HS-27A (cell line): ENCODE measurements around the gene EREG.
A peak's percentile ranks its signal among the peaks of the same experiment; 100 is the strongest.
"Not testable (repeated sequence)": the region's sequence is repeated elsewhere in the genome, so short reads cannot be mapped to it uniquely, and the experiment has no call there.

Source experiments
- DNase-seq: peaks from one replicate; pipeline ENCODE4 v3.0.0-alpha.2; 2012; ENCODE audit warnings: low read depth, missing footprints

The EREG gene

DNA sequence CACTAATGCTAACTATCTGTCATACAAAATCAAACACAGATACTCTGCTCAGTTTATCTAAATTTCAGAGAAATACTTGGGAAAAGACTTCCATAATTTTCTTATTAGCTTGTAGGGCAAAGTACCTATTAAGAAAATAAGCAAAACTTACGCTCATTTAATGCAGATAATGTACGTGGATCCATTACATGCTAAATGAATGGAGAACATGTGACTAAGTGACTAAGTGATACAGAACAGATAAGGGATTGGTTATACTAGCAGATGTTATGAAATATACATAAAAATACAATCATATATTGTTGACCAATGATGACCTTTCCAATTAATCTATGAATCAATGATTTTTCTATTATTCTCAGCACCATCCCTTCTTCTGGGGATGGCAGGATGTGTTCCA lies 25.7 kb downstream of the EREG start:
- DNase-seq, result no peak

DNA sequence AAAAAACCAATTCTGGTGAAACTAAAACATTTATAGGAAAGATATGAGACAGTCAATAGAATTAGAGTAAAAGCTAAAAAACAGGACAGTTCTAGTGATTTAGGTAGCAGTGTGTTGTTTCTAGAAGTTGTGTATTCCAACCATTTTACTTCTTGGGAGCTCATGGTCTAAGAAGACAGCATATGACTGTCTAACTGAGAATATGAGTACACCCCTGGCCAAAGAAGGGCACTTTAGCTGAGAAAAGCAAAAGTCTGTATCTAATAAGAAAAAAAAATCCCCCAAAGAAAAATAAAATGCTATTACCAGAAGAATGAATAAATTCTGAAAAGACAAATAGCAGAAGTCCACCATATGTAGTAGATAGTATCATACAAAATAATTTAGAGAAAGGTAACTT lies 26.4 kb downstream of the EREG start:
- DNase-seq, result no peak

DNA sequence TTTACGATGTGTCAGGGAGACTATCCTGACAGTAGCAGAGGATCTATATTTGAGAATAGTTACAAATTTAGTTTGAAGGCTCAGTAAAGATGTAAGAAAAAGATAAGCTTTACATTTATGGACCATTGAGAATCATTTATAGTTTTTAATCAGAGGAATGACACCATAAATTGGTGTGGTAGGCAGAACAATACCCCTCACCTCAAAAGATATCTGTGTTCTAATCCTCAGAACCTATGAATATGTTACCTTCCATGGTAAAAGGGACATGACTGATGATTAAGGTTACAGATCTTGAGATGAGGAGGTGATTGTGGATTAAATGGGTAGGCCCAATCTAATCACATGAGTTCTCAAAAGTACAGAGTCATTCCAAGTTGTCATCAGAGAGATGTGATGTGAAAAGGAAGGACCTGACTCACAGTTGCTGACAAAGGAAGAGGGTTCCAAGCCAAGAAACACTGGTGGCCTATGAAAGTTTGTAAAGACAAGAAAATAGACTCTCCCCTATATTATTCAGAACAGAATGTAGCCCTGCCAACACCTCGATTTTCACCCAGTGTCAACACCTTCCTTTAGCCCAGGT lies 27.0 kb downstream of the EREG start:
- no peak for DNase-seq

DNA sequence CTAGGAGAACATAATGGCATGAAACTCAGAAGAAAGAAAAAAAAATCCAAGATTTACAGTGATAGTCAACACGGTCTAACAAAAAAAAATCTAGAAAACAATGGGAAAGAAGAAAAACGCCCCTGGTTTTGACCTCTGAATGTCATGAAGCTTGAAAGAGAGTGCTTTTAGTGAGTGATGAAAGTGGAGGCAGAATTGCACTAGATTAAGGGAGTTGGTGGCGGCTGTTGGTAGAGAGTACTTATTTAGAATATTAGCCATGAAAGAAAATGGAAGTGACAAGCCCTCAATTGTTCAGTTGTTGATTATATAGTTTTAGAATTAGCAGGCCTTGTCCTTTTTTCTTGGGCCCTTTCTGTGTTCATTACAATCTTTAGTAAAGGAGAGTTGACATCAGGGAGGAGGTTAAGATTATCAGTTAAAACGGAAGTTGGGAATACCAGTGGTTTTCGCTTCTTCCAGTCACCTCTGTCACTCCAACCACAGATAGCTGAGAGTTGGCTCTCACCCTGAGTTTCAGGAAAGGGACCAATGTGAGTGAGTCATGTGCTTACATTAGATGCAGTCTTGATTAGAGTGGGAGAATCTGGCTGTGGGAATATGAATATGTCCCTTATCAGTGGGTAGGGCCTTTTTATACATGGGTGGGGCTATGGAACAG lies 29.7 kb downstream of the EREG start:
- DNase-seq, result peak; percentile 60

DNA sequence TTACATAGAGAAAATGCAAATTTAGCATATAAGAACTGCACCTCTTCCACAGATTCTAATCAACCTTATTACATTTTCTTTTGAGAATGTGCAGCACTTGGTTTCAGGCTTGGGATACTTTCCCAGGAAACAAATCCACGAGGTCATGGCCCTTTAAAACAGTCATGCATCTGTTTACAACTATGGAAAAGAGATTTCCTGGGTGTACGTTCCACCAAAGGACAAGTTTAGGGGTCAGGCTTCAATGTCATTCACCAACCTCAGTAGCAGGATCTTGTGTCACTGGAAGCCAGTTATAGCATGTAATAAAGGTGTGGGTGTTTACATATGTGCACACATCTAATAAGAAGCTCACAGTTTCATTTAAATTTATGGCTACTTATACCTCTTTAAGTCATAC lies 30.7 kb downstream of the EREG start:
- DNase-seq, result no peak

DNA sequence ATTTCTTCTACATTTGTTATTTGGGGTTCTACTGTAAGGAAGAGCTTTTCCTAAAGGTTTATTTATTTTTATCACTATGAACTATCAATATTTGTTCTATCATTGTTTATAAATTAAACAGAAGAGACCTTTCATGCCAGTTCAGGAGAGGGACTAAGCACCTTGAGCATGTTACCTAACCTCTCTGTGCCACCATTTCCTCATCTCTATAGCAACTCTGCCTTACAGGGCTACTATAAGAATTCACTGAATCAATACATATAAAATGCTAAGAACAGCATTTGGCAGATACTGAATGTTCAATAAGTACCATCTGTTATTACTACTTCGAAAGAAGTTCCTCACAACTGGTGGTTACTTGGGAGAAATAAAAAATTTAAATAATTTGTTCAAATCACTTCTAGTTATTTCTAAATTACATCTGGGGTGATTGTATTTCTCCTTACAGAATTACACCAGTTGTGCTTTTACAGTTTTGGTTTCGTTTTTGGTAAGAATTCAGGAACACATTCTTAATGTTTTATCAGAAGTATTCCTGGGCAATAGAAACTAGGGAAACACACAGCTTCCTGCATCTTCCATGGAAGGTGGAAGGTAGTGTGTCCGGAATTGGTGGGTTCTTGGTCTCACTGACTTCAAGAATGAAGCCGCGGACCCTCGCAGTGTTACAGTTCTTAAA lies 32.9 kb downstream of the EREG start:
- DNase-seq, result no peak

DNA sequence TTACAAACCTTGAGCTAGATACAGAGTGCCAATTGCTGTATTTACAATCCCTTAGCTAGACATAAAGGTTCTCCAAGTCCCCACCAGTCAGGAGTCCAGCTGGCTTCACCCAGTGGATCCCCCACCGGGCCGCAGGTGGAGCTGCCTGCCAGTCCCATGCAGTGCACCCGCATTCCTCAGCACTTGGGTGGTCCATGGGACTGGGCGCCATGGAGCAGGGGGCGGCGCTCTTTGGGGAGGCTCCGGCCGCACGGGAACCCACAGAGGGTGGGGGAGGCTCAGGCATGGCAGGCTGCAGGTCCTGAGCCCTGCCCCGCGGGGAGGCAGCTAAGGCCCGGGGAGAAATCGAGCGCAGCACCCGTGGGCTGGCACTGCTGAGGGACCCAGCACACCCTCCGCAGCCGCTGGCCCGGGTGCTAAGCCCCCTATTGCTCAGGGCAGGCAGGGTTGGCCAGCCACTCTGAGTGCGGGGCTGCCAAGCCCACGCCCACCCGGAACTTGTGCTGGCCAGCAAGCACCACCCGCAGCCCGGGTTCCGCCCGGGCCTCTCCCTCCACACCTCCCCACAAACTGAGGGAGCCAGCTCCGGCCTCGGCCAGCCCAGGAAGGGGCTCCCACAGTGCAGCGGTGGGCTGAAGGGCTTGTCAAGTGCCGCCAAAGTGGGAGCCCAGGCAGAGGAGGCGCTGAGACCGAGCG lies 34.1 kb downstream of the EREG start:
- not testable (repeated sequence) for DNase-seq

DNA sequence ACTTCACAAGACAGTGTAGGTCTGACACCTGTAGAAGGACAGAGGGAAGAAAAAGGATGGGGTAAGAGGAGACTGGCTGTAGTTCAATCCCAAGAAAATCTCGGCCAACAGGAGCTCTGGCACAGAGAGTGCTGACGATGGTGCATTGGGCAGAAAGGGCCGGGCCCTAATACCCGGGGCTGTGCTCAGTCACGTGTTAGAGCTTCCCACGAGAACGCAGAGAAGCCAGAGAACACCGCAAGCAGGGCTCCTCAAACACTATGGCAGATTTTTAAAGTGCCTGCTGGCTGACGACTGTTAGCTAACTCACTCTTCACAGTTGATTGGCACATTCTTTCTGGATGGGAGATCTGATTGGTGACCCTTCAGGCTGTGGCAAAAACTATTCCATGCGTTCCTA lies 35.5 kb downstream of the EREG start:
- no peak for DNase-seq

DNA sequence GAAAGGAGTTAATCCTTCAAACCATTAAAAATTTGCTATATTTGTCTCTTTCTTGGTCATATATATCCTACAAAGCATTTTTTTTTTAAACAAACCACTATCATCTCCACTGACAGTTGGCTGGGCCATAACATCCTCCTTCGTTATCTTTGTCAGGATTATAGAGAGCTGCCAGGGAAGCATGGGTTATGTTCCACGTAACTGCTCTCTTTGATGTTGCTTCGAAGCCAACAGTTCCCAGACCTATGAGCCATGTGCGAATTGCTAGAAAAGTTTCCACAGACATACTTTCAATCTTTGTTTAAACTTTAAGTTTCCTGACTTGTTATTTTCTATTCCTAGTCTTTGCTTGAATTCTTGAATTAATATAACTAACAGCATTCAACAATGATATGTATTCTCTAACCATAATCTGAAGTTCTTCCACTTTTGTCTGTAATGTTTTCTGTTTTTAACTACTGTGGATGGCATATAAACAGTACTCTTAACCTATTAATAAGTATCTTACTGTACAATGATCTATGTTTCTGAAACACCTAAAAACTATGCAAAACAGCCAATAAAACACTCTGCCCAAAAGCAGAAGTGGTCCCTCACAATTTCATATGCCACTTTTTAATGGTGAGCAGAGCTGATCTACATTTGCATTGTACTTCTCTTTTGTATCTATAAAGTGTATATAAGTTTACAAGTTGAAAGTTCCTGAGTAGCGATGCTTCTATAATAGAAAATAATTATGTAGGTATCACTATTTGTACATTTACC lies 37.9 kb downstream of the EREG start:
- DNase-seq, result no peak

DNA sequence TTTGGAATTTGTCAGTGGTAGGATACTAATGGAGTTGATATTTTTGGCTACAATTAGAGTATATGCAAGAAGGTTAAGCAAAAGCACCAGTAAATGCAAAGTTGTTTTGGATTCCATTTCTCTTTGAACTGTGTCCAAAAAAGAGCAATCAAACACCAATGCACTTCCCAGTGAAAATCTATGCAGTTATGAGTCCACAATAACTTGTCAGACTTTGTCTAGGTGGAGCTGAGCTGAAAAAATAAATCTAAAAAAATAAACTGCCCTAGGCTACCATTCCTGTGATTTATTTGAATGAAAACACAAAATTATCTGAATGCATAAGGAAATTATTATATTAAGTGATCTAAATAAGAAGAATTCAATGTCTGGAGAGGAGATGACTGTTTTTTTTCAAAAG lies 42.9 kb downstream of the EREG start:
- DNase-seq, result no peak

DNA sequence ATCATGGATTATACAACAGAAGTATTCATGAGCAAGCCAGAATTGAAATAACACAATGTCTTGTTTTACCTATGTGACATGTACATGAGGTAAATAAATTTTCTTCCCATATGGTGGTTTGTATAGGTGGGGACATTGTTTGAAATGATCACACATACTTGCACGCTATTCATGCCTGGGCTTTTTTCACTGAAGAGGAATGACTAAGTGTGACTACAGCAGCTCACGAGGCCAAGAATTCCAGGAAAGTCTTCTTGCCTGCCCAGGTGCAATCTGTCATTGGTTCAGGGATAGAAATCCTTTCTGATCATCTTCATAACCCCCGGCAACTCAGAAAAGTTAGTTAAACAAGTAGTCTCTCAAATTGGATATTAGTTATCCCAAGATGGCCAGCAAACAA lies 43.7 kb downstream of the EREG start:
- DNase-seq, result no peak

DNA sequence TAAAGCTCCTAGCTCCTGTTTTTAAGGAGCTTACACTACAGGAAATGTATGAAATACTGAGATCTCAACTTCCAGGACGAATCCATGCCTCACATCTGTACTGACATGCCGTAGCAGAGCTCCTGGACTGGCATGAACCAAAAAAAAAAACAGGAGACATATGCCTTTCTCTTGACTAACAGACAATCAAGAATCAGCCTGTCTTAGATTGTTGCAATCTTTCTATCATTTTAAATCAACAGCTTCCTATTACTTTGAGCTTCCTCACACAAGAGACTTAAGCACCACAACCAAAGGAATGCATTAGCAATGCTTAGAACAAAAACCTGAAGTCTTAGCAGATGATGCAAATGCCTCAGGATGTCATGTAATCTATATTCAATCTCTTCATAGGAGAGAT lies 45.3 kb downstream of the EREG start:
- no peak for DNase-seq

DNA sequence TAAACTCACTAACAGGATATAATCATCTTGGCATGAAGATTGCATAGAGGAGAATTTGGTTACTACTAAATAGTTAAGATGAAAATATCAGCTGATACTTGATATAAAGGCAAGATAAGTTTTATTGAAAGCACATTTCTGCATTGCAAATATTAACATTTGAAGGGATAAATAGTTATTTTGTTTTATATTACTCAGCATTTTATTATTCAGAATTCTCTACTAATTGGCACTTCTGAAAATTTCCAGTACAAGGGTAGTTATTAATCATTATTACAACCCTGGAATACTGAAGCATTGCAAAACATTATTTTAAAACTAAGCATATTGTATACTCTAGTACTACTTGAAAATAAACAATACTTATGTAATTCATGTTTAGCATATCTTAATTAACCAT lies 47.3 kb downstream of the EREG start:
- DNase-seq, result no peak

DNA sequence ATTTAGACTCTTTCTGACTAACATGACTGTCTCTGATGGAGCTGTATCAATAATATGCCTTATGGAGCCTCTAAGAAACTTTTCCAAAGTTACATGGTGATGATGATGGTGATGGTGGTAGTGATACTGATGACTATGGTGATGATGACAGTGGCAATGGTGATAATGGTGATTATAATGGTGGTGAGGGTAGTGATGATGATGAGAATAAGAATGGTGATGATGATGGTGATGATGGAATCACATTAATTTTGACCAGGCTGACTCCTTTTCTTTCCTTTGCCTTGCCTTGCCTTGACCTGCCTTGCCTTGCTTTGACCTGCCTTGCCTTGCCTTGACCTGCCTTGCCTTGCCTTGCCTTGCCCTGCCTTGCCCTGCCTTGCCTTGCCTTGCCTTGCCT lies 48.3 kb downstream of the EREG start:
- DNase-seq, result no peak

DNA sequence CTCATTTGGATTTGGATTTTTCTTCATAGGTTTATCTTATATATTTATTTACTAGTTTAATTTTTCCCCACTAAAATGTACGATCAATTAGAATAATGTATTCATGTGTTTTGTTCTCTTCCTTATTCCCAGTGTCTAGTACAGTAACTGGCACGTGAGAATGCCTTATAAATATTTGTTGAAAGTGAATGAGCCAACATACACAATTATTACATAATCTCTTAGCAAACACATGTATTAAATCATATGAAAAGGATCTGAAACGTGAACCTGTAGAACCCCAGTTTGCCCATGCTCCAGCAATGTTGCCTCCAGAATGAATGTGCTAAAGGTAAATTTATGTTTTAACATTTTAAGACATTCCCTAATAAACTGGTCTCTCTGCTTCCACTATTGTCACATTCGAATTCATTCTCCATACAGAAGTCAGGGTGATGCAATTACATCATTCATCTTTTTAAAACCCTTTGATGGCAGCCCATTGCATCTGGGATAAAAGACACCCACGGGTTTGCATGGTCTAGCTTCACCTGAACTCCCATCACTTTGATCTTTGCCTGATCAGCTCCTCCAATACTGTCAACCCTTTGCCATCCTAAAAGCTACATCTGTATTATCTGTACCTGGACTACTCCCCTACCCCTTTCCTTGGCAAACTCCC lies 49.3 kb downstream of the EREG start:
- DNase-seq, result no peak

DNA sequence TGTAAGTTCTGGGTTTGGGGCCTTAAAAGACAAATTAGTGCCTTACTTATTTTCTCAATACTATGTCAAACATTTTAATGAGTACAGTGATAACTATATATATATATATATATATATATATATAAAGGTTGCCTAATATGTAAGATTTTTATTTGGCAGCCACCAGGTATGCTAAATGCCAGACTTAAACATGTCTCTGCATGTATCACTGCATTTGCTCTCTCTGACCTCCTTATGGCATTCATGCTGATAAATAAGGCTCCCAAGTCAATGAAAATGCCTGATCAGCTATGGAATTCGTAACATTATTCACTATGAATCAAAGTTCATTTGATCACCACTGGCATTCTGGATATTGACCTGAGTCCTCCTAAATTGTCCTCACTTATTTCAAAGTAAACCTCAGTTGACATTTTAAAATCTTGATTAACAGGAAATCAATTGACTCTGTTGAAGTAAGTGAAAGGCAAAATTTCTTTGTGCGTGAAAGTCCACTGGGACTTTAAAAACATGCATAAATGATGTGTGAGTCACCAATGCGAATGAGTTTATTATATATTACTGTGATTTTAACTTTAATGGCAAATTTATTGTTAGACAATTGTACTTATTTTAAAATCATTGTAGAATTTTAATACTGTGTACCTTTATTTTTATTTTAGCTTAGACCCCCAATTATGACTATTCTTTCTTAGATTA lies 50.8 kb downstream of the EREG start:
- no peak for DNase-seq

DNA sequence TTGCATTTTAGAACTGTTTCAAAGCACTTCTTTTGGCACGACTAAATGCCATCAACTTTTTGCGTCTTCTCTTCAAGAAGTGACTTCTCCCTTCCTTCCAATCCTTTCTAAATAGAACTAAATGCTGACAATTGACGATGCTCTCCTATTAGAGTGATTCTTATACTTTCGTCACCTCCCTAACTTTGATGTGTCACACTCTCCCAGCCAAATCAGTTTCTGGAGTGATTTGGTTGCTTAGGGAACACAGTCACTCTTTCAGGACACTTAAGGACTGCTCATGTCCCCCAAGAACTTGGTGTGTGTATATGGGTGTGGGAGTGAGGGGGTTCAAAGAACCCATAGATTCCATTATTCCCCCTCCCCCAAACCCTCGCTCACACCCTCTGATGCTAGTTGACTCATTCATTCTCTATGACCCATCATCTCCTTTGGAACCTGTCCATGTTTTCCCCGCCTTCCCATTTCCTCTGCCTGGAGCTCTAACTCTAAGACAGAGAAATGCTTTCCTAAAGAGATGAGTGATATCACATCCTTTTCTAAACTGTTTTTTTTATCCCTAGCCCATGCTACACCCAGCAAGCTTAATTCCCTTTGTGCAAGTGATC lies 53.2 kb downstream of the EREG start:
- peak; percentile 80 for DNase-seq

DNA sequence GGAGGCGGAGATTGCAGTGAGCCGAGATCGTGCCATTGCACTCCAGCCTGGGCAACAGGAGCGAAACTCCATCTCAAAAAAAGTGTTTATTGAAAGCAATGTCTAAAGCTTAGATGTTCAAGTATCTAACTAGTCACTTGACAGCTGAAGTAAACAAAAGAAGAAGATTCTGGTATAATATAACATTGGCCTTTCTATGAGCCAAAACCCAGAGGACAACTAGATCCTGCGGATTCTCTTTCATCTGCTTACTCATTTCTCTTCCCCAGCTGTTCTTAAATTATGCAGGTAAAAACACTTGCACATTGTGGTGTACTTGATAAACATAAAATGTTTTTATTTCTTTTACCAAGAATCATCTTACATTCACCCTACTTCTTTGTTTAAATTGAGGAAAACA lies 55.9 kb downstream of the EREG start:
- DNase-seq, result no peak

DNA sequence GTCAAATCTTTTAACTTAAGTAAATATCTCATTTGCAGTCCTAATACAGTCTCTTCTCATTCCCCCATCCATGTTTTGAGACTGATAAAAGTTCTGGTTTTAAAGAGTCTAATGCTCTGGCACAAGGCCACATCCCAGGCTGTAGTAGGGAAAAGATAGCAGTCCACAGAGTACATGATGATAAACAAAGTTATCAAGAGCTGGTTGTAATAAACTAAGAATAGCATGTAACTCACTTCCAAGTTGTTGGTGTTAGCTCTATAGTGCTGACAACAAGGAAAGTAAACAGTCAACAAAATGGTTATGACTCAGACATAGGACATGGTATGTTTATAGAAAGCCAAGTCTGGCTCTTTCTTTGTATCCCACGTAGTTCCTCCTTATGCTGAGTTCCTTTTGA lies 58.2 kb downstream of the EREG start:
- no peak for DNase-seq

DNA sequence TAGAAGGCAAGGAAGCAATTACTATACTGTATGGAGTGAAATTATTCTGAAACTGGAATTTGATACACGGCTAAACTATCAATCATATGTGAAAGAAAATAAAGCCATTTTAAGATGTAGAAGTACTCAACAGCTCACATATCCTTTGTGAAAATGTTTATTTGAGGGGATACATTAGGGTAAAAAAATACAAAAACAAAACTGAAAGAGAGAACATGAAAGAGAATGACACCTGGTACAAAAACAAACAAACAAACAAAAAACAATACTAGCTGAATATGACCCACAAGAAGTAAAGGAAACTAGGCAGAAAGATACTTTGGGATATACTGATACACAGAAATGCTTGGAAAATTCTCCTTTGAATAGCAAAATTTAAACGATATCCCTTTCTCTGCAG lies 59.2 kb downstream of the EREG start:
- no peak for DNase-seq

DNA sequence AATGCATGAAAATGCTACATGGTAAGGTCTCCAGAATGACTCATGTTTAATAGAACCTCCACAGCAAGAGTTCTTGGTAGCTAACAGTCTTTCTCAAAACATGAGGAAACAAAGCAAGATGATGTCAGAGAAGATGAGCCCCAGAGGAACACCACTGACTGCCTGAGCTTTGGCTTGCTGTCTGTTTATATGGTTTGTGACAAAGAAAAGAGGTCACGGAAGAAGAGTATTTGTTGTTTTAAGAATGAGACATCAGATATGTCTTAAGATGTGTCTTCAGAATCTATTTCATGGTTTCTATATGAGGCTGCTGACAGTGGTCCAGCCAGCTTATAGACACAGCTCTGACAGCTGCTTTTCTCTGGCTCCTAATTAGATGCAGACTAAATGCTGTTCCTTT lies 61.2 kb downstream of the EREG start:
- no peak for DNase-seq
